Jurkat, Clone E6-1 (cell line): ENCODE results near the gene DDX10.

Experiments used
- DNase-seq: peaks from one replicate; pipeline ENCODE4 v3.0.0-alpha.2; 2011; ENCODE audit warnings: low read depth, low spot score
- H3K4me3 ChIP-seq: 2 replicates; pipeline ENCODE4 v1.5.1; 2011; ENCODE audit warnings: mild to moderate bottlenecking, low read length, control low read depth, moderate library complexity

Gene DDX10

GRCh38 chr11:108944471-108945178 lies 279.8 kb downstream of the DDX10 start:
- DNase-seq, result peak; percentile 82
- H3K4me3 ChIP-seq, result no peak overlapping the region; the same call in 1 of the 2 replicates

GRCh38 chr11:108945341-108945740 lies 280.5 kb downstream of the DDX10 start:
- DNase-seq, result peak; percentile 37
- H3K4me3 ChIP-seq, result no peak overlapping the region

- no peak overlapping the region for H3K4me3 ChIP-seq
- no peak for DNase-seq
These were observed 283.0 kb downstream of the DDX10 start for GRCh38 chr11:108947654-108948570.

- no peak for DNase-seq
- no peak overlapping the region for H3K4me3 ChIP-seq
These were observed 293.7 kb downstream of the DDX10 start for GRCh38 chr11:108958368-108959104.

GRCh38 chr11:108959105-108959761 lies 294.4 kb downstream of the DDX10 start:
- H3K4me3 ChIP-seq, result no peak overlapping the region
- no peak for DNase-seq

GRCh38 chr11:108959874-108960273 lies 295.0 kb downstream of the DDX10 start:
- DNase-seq, result no peak
- H3K4me3 ChIP-seq, result no peak overlapping the region

- no peak for DNase-seq
- H3K4me3 ChIP-seq, result no peak overlapping the region
These were observed 295.6 kb downstream of the DDX10 start for GRCh38 chr11:108960501-108960900.

GRCh38 chr11:108961095-108961494 lies 296.2 kb downstream of the DDX10 start:
- H3K4me3 ChIP-seq, result no peak overlapping the region
- peak; percentile 82 for DNase-seq

DNA sequence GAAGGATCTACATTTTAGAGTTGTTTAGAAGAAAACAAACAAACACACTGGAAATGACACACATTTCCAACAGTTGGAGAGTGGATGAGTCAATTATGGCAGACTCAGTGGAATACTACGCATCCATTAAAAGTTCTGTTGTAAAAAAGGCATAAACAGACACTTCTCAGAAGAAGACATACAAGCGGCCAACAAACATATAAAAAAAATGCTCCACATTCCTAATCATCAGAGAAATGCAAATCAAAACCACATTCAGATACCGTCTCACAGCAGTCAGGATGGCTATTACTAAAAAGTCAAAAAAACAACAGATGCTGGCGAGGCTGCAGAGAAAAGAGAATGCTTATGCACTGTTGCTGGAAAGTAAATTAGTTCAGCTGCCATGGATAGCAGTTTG lies 298.2 kb downstream of the DDX10 start:
- DNase-seq, result no peak
- no peak overlapping the region for H3K4me3 ChIP-seq

GRCh38 chr11:108965306-108966001 lies 300.6 kb downstream of the DDX10 start:
- no peak overlapping the region for H3K4me3 ChIP-seq
- DNase-seq, result no peak

GRCh38 chr11:108966206-108966605 lies 301.3 kb downstream of the DDX10 start:
- H3K4me3 ChIP-seq, result no peak overlapping the region
- no peak for DNase-seq

DNA sequence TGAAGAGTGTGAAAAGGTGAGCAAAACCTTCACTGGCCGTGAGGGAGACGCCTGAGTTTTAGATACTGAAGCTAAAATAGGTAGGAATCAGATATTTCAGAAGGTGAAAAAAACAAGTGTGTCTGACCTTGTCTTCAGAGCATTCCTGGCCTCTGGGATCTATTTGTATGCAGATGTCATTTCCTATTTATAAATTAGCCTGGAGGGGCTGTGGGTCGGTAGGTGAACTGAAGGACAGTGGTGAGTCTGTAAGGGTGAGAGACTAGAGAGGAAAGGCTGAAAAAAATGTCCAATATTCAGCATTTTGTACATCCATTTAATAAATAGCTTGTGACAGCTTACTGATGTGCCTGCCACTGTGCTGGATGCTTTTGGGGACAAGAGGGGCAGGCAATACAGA lies 302.1 kb downstream of the DDX10 start:
- DNase-seq, result no peak
- no peak overlapping the region for H3K4me3 ChIP-seq

DNA sequence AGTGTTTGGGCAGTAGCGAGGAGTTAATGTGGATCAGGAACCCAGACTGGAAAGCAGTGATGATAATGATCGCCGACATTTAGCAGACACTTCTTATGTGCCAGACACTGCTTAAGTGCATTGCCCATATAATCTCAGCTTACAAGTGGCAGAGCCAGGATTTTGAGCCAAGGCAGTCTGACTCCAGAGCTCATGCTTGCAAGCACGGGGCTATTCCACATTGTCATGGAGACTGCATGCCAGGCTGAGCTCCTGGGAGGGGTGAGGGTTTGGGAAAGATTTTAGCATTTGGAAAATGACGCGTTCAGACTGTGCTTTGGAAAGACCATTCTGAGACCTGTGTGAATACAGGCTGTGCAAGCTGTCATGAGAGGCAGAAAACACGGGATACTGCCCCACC lies 302.7 kb downstream of the DDX10 start:
- DNase-seq, result no peak
- no peak overlapping the region for H3K4me3 ChIP-seq

DNA sequence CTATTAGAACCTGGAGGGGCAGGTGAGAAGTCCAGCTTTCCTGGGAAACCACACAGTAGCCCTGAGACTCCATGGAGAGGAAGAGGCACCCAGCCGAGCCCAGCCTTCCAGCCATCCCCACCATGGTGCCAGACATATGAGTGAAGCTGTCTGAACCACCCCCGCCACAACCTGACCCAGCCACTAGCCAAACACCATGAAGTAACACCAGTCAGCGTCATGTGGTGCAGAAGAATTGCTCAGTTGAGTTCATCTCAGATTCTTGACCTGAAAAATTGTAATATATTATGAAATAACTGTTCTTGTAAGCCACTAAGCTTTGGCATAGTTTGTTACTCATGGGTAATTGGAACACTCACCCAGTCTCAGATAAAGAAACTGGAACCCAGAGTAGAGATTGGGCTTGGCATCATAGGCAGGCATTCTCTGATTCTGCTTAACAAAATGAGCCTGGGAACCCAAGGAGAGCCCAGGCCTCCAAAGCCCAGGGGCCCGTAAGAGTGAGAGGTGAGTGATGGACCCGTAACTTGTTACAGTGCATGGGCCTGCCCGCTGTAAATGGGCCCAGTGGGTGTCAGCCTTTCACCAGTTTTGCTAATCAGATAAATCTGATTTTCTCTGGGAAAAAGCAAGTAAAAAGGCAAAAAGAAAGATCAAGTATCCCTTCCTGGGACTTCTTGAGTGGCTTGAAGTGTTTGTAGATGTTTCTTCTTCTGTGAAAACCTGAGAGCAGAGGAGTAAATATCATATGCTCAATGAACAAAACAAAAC lies 305.5 kb downstream of the DDX10 start:
- H3K4me3 ChIP-seq, result no peak overlapping the region
- DNase-seq, result no peak

DNA sequence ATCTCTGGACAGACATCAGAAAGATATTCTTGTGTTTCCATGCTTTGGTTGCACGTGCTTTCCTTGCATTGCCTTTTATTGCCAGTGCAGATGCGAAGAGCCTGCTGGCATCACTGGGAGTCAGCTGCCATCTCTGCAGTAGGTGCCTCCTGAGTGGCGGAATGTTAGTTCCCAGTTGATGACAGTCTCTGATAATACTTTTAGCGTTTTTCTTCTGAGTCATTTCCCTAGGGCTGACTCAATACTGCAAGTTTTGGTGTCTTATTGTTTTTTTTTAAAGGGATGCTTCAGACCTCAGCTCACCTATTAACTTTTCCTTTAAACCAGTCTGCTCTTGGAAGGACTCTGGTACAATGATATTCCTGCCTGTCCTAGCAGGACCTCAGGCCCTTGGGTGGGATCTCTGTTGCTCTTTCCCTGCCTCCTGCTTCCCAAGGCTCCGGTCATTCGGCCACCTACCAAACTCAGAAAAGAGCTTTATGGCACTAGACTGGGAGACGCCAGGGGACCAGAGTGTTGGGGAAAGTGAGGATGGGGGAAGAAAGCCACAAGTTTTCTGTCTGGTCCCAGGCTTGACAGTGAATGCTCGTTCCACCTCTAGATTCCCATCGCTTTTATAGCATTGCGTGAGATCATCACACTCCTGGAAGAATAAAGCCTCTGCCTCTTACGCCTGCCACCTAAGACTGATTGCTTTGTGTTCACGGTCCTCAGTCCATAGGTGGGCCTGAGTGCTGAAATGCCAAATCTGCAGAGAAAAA lies 308.7 kb downstream of the DDX10 start:
- H3K4me3 ChIP-seq, result no peak overlapping the region
- DNase-seq, result no peak

DNA sequence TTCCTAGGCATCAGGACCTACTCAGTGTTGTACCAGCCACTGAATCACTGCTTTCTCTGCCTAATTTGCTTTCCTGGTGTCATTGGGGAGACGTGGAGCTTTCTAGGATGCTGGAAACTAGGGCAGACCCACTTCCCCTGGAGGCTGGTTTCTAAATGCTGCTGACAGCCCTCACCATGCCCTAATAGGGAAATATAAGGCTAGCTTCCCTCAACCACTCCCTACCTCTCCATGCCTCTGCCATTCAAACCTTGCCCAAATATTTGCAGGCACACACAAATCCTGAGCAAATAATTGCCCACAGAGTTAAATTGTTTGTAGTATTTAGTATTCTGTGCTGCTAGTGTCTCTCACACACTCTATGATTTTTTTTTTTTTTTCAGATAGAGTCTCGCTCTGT lies 310.2 kb downstream of the DDX10 start:
- H3K4me3 ChIP-seq, result no peak overlapping the region
- no peak for DNase-seq

- no peak overlapping the region for H3K4me3 ChIP-seq
- no peak for DNase-seq
These were observed 310.8 kb downstream of the DDX10 start for GRCh38 chr11:108975641-108976071.
